HepG2 (cell line): ENCODE results near the gene SDK1. TPM values are rescaled to one million over a fixed set of nuclear protein-coding genes. Genes with fewer than 3 reads are reported as not detected.

Source experiments
- AHR ChIP-seq: IDR thresholded peaks from 2 replicates; pipeline ENCODE4 v1.6.1; 2018; ENCODE audit warnings: missing genetic modification reagents, missing compliant biosample characterization
- AKAP8 ChIP-seq: sonication (generic); formaldehyde crosslinking; IDR thresholded peaks from 2 replicates; pipeline ENCODE4 v1.5.1; 2020; ENCODE audit warnings: mild to moderate bottlenecking, missing genetic modification reagents
- ATF2 ChIP-seq: sonication (generic); formaldehyde crosslinking; IDR thresholded peaks from 2 replicates; pipeline ENCODE4 v1.4.0; 2020; ENCODE audit warnings: missing genetic modification reagents
- BORCS8-MEF2B ChIP-seq: sonication (generic); formaldehyde crosslinking; IDR thresholded peaks from 2 replicates; pipeline ENCODE4 v1.8.0; 2022; ENCODE audit warnings: mild to moderate bottlenecking, missing genetic modification reagents
- CBFB ChIP-seq: sonication (generic); formaldehyde crosslinking; IDR thresholded peaks from 2 replicates; pipeline ENCODE4 v1.4.0; 2020; ENCODE audit warnings: missing genetic modification reagents
- CCDC6 ChIP-seq: sonication (generic); formaldehyde crosslinking; IDR thresholded peaks from 2 replicates; pipeline ENCODE4 v1.8.1; 2022; ENCODE audit warnings: mild to moderate bottlenecking, missing genetic modification reagents, moderate library complexity
- CHCHD3 ChIP-seq: sonication (generic); formaldehyde crosslinking; IDR thresholded peaks from 2 replicates; pipeline ENCODE4 v1.8.0; 2022; ENCODE audit warnings: mild to moderate bottlenecking, missing genetic modification reagents, moderate library complexity
- ELF4 ChIP-seq: sonication (generic); formaldehyde crosslinking; IDR thresholded peaks from 2 replicates; pipeline ENCODE4 v1.5.0; 2020; ENCODE audit warnings: missing genetic modification reagents, mild to moderate bottlenecking, moderate library complexity, borderline replicate concordance
- FOXA3 ChIP-seq: IDR thresholded peaks from 2 replicates; pipeline ENCODE4 v1.6.1; 2016; ENCODE audit warnings: missing genetic modification reagents, missing compliant biosample characterization
- HDAC2 ChIP-seq: sonication (generic); formaldehyde crosslinking; IDR thresholded peaks from 2 replicates; pipeline ENCODE4 v1.4.0; 2020; ENCODE audit warnings: missing genetic modification reagents
- HMG20B ChIP-seq: conservative IDR thresholded peaks from 2 replicates; pipeline ENCODE4 v1.6.1; 2016; ENCODE audit warnings: missing genetic modification reagents, missing compliant biosample characterization
- HNRNPL ChIP-seq: fragments of 200-400 bp; formaldehyde crosslinking; IDR thresholded peaks from 2 replicates; pipeline ENCODE4 v1.6.1; 2017; ENCODE audit warnings: mild to moderate bottlenecking, low read depth, low read length
- HOXA3 ChIP-seq: sonication (generic); formaldehyde crosslinking; IDR thresholded peaks from 2 replicates; pipeline ENCODE4 v1.5.0; 2020; ENCODE audit warnings: missing genetic modification reagents
- KMT2A ChIP-seq: sonication (generic); formaldehyde crosslinking; IDR thresholded peaks from 2 replicates; pipeline ENCODE4 v1.4.0; 2020; ENCODE audit warnings: missing genetic modification reagents
- MXI1 ChIP-seq: IDR thresholded peaks from 3 replicates; pipeline ENCODE4 v1.6.1; 2012; ENCODE audit warnings: low read depth, low read length, inconsistent platforms, borderline replicate concordance
- POGK ChIP-seq: sonication (generic); formaldehyde crosslinking; conservative IDR thresholded peaks from 2 replicates; pipeline ENCODE4 v1.8.0; 2022; ENCODE audit warnings: mild to moderate bottlenecking, moderate library complexity, missing genetic modification reagents
- POLR2AphosphoS5 ChIP-seq: IDR thresholded peaks from 2 replicates; pipeline ENCODE4 v1.6.1; 2012; ENCODE audit warnings: low read depth, low read length
- PTBP1 ChIP-seq: fragments of 200-400 bp; formaldehyde crosslinking; IDR thresholded peaks from 2 replicates; pipeline ENCODE4 v1.6.1; 2018; ENCODE audit warnings: low read length, low read depth; ENCODE audit not compliant: poor library complexity, severe bottlenecking
- RBFOX2 ChIP-seq: fragments of 200-400 bp; formaldehyde crosslinking; IDR thresholded peaks from 2 replicates; pipeline ENCODE4 v1.6.1; 2017; ENCODE audit warnings: low read depth, mild to moderate bottlenecking, low read length
- RFX1 ChIP-seq: fragments of 450-650 bp; IDR thresholded peaks from 2 replicates; pipeline ENCODE4 v1.6.1; 2017
- SMAD1 ChIP-seq: sonication (generic); formaldehyde crosslinking; IDR thresholded peaks from 2 replicates; pipeline ENCODE4 v1.4.0; 2020; ENCODE audit warnings: missing genetic modification reagents, low read depth, mild to moderate bottlenecking, borderline replicate concordance
- THYN1 ChIP-seq: sonication (generic); formaldehyde crosslinking; IDR thresholded peaks from 2 replicates; pipeline ENCODE4 v1.8.1; 2023; ENCODE audit warnings: low read depth, mild to moderate bottlenecking, moderate library complexity, missing genetic modification reagents, borderline replicate concordance
- U2AF2 ChIP-seq: fragments of 200-400 bp; formaldehyde crosslinking; IDR thresholded peaks from 2 replicates; pipeline ENCODE4 v1.6.1; 2017; ENCODE audit warnings: low read depth, mild to moderate bottlenecking, low read length
- ZC3H13 ChIP-seq: sonication (generic); formaldehyde crosslinking; IDR thresholded peaks from 2 replicates; pipeline ENCODE4 v1.8.1; 2023; ENCODE audit warnings: mild to moderate bottlenecking, missing genetic modification reagents, moderate library complexity
- ZNF331 ChIP-seq: sonication (generic); formaldehyde crosslinking; IDR thresholded peaks from 2 replicates; pipeline ENCODE4 v1.4.0; 2020; ENCODE audit warnings: missing genetic modification reagents
- ZNF44 ChIP-seq: sonication (generic); formaldehyde crosslinking; IDR thresholded peaks from 2 replicates; pipeline ENCODE4 v1.5.1; 2020; ENCODE audit warnings: mild to moderate bottlenecking, missing genetic modification reagents
- ZNF691 ChIP-seq: sonication (generic); formaldehyde crosslinking; IDR thresholded peaks from 2 replicates; pipeline ENCODE4 v1.4.0; 2020; ENCODE audit warnings: missing genetic modification reagents, low read depth, mild to moderate bottlenecking, borderline replicate concordance
- polyA plus RNA-seq, 8 experiments: library from polyadenylated mRNA; depleted of rRNA in 3 of 8; stranded (reverse) in 7 of 8; unstranded in 1 of 8; fragments of >200 nt; fragmentation: Illumina TruSeq in 4 of 8; extraction: Trizol in 4 of 8; gene quantifications; 2 replicates each; pipeline versions ENCODE4 v1.2.1 to v1.2.3, GENCODE V29; 2011 to 2016; ENCODE audit warnings: low read depth in 4 of 8, missing spikeins in 1 of 8, mixed read lengths in 1 of 8; ENCODE audit not compliant: insufficient read depth in 1 of 8
- total RNA-seq, 5 experiments: library from RNA; depleted of rRNA; stranded (reverse); fragments of >200 nt; fragmentation: Illumina TruSeq; extraction: Trizol; gene quantifications; 2 replicates each; pipeline ENCODE4 v1.2.3, GENCODE V29; 2016; ENCODE audit warnings: low read depth in 1 of 5

The SDK1 gene
- total and polyA plus RNA-seq, 2 of the 13 experiments (the other 11 are each of a cell fraction or from before 2014, with no cell fraction given): 0.35 to 2.4 TPM

DNA sequence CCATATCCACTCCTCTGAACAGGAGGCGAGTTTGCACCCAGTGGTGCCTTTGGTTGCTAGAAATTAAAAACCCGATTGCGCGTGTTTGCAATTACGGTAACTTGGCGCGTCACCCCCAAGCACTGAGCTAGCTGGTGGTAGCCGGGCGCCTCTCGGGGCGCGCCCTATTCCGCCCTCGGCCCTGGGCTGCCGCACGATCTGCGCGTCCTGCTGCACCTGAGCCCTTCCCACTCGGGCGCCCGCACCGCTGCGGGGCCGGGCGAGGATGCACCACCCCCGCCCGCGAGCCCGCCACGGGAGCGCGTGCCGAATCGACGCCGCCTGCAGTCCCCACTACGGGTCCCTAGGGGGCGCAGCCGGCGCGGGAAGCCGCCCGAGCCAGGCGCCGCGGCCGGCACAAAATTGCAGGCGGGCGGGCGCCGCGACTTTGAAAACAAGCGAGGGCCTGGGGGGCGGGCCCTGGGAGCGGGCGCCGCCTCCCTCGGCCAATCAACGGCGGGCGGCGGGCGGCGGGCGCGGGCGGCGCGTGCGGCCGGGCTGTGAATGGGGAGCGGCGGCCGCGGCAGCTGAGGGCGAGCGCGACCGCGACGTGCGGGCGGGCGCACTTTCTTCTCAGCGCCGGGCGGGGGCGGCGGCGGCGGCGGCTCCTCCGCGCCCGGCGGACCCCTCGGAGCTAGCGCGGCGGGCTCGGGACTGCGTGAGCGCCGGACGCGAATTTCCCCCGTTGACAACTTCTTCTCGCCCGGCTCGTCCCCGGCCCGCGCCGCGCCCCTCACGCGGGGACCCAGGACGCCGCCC, at the start of gene SDK1 (continued):
- TF ChIP-seq CCDC6 (CRISPR knock-in tag) (0 out of 2 replicates have a peak, but pooled peaks have one; percentile 66), MXI1 (no peak; the same call in 2 of the 3 replicates), AHR (CRISPR knock-in tag) (no peak), THYN1 (CRISPR knock-in tag) (no peak), CHCHD3 (no peak), SMAD1 (CRISPR knock-in tag) (no peak), PTBP1 (no peak), FOXA3 (CRISPR knock-in tag) (no peak), POGK (peak; percentile 70), ZNF44 (CRISPR knock-in tag) (no peak), ZC3H13 (CRISPR knock-in tag) (no peak), ZNF331 (CRISPR knock-in tag) (peak; percentile 37; the same call in 1 of the 2 replicates), ATF2 (CRISPR knock-in tag) (no peak), POLR2AphosphoS5 (no peak), ELF4 (CRISPR knock-in tag) (no peak), ZNF691 (CRISPR knock-in tag) (no peak), HDAC2 (CRISPR knock-in tag) (no peak), HNRNPL (no peak), HOXA3 (CRISPR knock-in tag) (peak; percentile 62), RFX1 (no peak), AKAP8 (no peak), CBFB (CRISPR knock-in tag) (peak; percentile 66; the same call in 1 of the 2 replicates), KMT2A (CRISPR knock-in tag) (no peak), RBFOX2 (no peak), U2AF2 (no peak), BORCS8-MEF2B (CRISPR knock-in tag) (peak; percentile 30; the same call in 1 of the 2 replicates), HMG20B (no peak)
